PC-3 (cell line): Measurements from ENCODE around the gene AKR1C8.

Source experiments
- EZH2 ChIP-seq: fragments of 300-600 bp; sonication (generic); IDR thresholded peaks from one replicate; pipeline ENCODE4 v1.6.1; 2017; ENCODE audit warnings: antibody characterized with exemption, mild to moderate bottlenecking, low read length; ENCODE audit not compliant: unreplicated experiment
- EZH2phosphoT487 ChIP-seq: fragments of 300-600 bp; sonication (generic); IDR thresholded peaks from 2 replicates; pipeline ENCODE4 v1.6.1; 2018; ENCODE audit warnings: mild to moderate bottlenecking, antibody characterized with exemption, low read length, borderline replicate concordance
- TF ChIP-seq, protein P1 (sequence below): fragments of 300-600 bp; sonication (generic); conservative IDR thresholded peaks from 2 replicates; pipeline ENCODE4 v1.5.1; 2017; ENCODE audit warnings: antibody characterized with exemption, low read depth, mild to moderate bottlenecking, low read length

DNA sequence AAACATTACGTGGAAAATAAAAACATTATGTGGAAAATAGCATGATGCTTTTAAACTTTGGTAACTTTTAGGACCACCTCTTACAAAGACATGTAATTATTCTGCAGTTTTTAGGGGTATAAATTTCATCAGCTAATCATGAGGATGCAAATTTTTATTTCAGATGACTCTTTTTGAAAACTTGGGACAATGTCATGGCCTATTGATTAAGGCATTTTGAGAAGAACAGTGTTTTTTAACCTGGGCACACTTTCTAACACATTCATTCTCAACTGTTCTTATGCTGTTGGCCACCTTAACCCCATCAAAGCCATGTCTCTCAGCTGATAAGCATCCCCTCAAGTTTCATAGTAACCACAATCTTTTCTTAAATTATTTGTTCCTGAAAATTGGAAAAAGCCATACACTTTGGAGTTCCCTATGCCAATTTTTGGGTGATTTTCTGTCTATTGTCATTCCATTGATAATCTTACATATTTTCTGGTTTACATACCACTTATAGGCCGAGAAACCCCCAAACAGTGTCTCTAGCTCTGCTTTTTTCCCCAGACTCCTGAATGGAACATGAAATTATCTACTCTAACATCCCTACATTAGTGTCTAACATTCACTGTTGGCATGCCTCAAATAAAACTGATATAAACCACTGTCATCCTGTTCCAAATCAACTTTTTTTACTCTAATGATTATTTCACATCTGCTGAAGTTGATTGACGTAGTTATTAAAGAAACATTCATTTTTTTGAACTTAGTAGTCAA is 76.1 kb downstream of the AKR1C8 start:
- TF ChIP-seq, protein P1, sequence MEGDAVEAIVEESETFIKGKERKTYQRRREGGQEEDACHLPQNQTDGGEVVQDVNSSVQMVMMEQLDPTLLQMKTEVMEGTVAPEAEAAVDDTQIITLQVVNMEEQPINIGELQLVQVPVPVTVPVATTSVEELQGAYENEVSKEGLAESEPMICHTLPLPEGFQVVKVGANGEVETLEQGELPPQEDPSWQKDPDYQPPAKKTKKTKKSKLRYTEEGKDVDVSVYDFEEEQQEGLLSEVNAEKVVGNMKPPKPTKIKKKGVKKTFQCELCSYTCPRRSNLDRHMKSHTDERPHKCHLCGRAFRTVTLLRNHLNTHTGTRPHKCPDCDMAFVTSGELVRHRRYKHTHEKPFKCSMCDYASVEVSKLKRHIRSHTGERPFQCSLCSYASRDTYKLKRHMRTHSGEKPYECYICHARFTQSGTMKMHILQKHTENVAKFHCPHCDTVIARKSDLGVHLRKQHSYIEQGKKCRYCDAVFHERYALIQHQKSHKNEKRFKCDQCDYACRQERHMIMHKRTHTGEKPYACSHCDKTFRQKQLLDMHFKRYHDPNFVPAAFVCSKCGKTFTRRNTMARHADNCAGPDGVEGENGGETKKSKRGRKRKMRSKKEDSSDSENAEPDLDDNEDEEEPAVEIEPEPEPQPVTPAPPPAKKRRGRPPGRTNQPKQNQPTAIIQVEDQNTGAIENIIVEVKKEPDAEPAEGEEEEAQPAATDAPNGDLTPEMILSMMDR: no peak
- TF ChIP-seq EZH2phosphoT487 (no peak), EZH2 (no peak)
